Stimulated activated naive CD8-positive, alpha-beta T cell treated with anti-CD3 and anti-CD28 coated beads, Interleukin-15, Interleukin-2, amounts not matched to agents 100 ng/mL and 50 ng/mL, for 24 hours (primary cell): ENCODE measurements around the gene ESPN.
"Not testable (repeated sequence)": the region's sequence is repeated elsewhere in the genome, so short reads cannot be mapped to it uniquely, and the experiment has no call there.

Source experiments
- H3K27ac Mint-ChIP-seq: one replicate; pipeline ENCODE4 v1.8.0; 2021; ENCODE audit warnings: mild to moderate bottlenecking, mixed read lengths
- H3K27me3 Mint-ChIP-seq: one replicate; pipeline ENCODE4 v1.8.0; 2021; ENCODE audit warnings: mixed read lengths
- H3K36me3 Mint-ChIP-seq: one replicate; pipeline ENCODE4 v1.8.0; 2021; ENCODE audit warnings: low read depth, mixed read lengths
- H3K4me1 Mint-ChIP-seq: one replicate; pipeline ENCODE4 v1.8.0; 2021; ENCODE audit warnings: low read depth, mixed read lengths
- H3K4me3 Mint-ChIP-seq: one replicate; pipeline ENCODE4 v1.8.0; 2021; ENCODE audit warnings: mild to moderate bottlenecking, mixed read lengths
- H3K9me3 Mint-ChIP-seq: one replicate; pipeline ENCODE4 v1.8.0; 2021; ENCODE audit warnings: mixed read lengths

The ESPN gene

GRCh38 chr1:6446665-6447015 is 22.1 kb downstream of the ESPN start:
- Mint-ChIP-seq H3K27me3 (peaks cover 38% of the 10 kb centered on the region), H3K27ac (no peak overlapping the region), H3K4me1 (peaks cover 8% of the 10 kb centered on the region), H3K4me3 (no peak overlapping the region), H3K36me3 (no peaks in the 10 kb centered on the region), H3K9me3 (no peaks in the 10 kb centered on the region)

- Mint-ChIP-seq H3K27me3 (peaks cover 33% of the 10 kb centered on the region), H3K4me1 (peaks cover 8% of the 10 kb centered on the region), H3K4me3 (no peak overlapping the region), H3K27ac (no peak overlapping the region), H3K36me3 (no peaks in the 10 kb centered on the region), H3K9me3 (no peaks in the 10 kb centered on the region)
These were observed 22.6 kb downstream of the ESPN start for GRCh38 chr1:6447016-6447817.

- no peaks in the 10 kb centered on the region for H3K36me3 Mint-ChIP-seq
- peaks cover 35% of the 10 kb centered on the region for H3K27me3 Mint-ChIP-seq
- no peaks in the 10 kb centered on the region for H3K9me3 Mint-ChIP-seq
- H3K4me3 Mint-ChIP-seq: no peak overlapping the region
- no peak overlapping the region for H3K27ac Mint-ChIP-seq
- H3K4me1 Mint-ChIP-seq: peaks cover 8% of the 10 kb centered on the region
These were observed 23.5 kb downstream of the ESPN start for GRCh38 chr1:6447818-6448748.

GRCh38 chr1:6448749-6449631 is 24.4 kb downstream of the ESPN start:
- H3K36me3 Mint-ChIP-seq: no peaks in the 10 kb centered on the region
- peaks cover 44% of the 10 kb centered on the region for H3K27me3 Mint-ChIP-seq
- no peaks in the 10 kb centered on the region for H3K9me3 Mint-ChIP-seq
- H3K27ac Mint-ChIP-seq: no peak overlapping the region
- H3K4me3 Mint-ChIP-seq: no peak overlapping the region
- peaks cover 13% of the 10 kb centered on the region for H3K4me1 Mint-ChIP-seq

- no peaks in the 10 kb centered on the region for H3K9me3 Mint-ChIP-seq
- H3K4me1 Mint-ChIP-seq: peaks cover 13% of the 10 kb centered on the region
- no peaks in the 10 kb centered on the region for H3K36me3 Mint-ChIP-seq
- no peak overlapping the region for H3K4me3 Mint-ChIP-seq
- H3K27me3 Mint-ChIP-seq: peaks cover 37% of the 10 kb centered on the region
- no peak overlapping the region for H3K27ac Mint-ChIP-seq
These were observed 25.5 kb downstream of the ESPN start for GRCh38 chr1:6450005-6450450.

- H3K36me3 Mint-ChIP-seq, H3K27ac Mint-ChIP-seq, H3K4me3 Mint-ChIP-seq, H3K9me3 Mint-ChIP-seq: not testable (repeated sequence)
- H3K27me3 Mint-ChIP-seq: peaks cover 36% of the 10 kb centered on the region
- H3K4me1 Mint-ChIP-seq: peaks cover 13% of the 10 kb centered on the region
These were observed 25.9 kb downstream of the ESPN start for GRCh38 chr1:6450486-6450885.

- Mint-ChIP-seq H3K9me3 (no peaks in the 10 kb centered on the region), H3K27me3 (peaks cover 36% of the 10 kb centered on the region), H3K4me1 (peaks cover 13% of the 10 kb centered on the region), H3K4me3 (no peak overlapping the region), H3K36me3 (no peaks in the 10 kb centered on the region), H3K27ac (no peak overlapping the region)
These were observed 26.4 kb downstream of the ESPN start for GRCh38 chr1:6450943-6451373.

- not testable (repeated sequence) for H3K4me3 Mint-ChIP-seq, H3K36me3 Mint-ChIP-seq, H3K9me3 Mint-ChIP-seq, H3K27ac Mint-ChIP-seq
- peaks cover 11% of the 10 kb centered on the region for H3K4me1 Mint-ChIP-seq
- peaks cover 40% of the 10 kb centered on the region for H3K27me3 Mint-ChIP-seq
These were observed 29.6 kb downstream of the ESPN start for GRCh38 chr1:6453895-6454855.

- Mint-ChIP-seq H3K4me1 (peaks cover 14% of the 10 kb centered on the region), H3K4me3 (no peak overlapping the region), H3K36me3 (no peaks in the 10 kb centered on the region), H3K27ac (no peak overlapping the region), H3K27me3 (peaks cover 32% of the 10 kb centered on the region), H3K9me3 (no peaks in the 10 kb centered on the region)
These were observed 30.5 kb downstream of the ESPN start for GRCh38 chr1:6454856-6455751.

GRCh38 chr1:6455752-6456520 is 31.4 kb downstream of the ESPN start:
- H3K4me3 Mint-ChIP-seq, H3K9me3 Mint-ChIP-seq, H3K27ac Mint-ChIP-seq, H3K36me3 Mint-ChIP-seq: not testable (repeated sequence)
- H3K4me1 Mint-ChIP-seq: peaks cover 23% of the 10 kb centered on the region
- H3K27me3 Mint-ChIP-seq: peaks cover 25% of the 10 kb centered on the region

- H3K9me3 Mint-ChIP-seq: no peaks in the 10 kb centered on the region
- no peak overlapping the region for H3K27ac Mint-ChIP-seq
- H3K4me3 Mint-ChIP-seq: no peak overlapping the region
- H3K36me3 Mint-ChIP-seq: no peaks in the 10 kb centered on the region
- peaks cover 23% of the 10 kb centered on the region for H3K27me3 Mint-ChIP-seq
- peaks cover 30% of the 10 kb centered on the region for H3K4me1 Mint-ChIP-seq
These were observed 32.4 kb downstream of the ESPN start for GRCh38 chr1:6456800-6457466.

GRCh38 chr1:6459850-6460265 is 35.3 kb downstream of the ESPN start:
- Mint-ChIP-seq H3K9me3 (no peaks in the 10 kb centered on the region), H3K27ac (peak overlapping the region; percentile 78), H3K36me3 (peaks cover 25% of the 10 kb centered on the region), H3K27me3 (peaks cover 11% of the 10 kb centered on the region), H3K4me3 (peak overlapping the region; percentile 37), H3K4me1 (peaks cover 51% of the 10 kb centered on the region)
